T-helper 2 cell (primary cell): ENCODE data around the gene PRKCD.
A peak's percentile ranks its signal among the peaks of the same experiment; 100 is the strongest.

Experiments used
- DNase-seq, 5 experiments: peaks; one replicate each; pipeline versions ENCODE4 v3.0.0 to v3.0.0-alpha.2; 2012 to 2022

Gene PRKCD

DNA sequence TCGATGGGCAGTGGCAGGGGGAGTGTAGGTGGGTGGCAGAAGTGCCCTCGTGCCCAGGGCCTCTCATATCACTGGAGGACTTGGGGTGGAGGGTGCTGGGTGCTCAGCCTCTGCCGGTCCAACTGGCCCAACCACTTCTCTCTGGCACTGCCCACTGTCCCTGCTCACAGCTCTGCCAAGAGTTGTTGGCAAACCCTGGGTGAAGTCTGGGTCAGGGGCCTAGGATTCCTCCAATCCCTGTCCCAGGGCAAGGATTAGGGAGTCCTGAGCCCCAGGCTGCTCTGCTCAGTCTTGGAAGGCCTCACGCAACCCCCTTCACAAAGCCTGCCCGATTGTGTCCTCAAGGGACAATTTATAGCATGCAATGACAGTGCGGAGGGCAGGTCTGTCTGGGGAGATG lies 5.2 kb upstream of the PRKCD start:
- DNase-seq: no peak

DNA sequence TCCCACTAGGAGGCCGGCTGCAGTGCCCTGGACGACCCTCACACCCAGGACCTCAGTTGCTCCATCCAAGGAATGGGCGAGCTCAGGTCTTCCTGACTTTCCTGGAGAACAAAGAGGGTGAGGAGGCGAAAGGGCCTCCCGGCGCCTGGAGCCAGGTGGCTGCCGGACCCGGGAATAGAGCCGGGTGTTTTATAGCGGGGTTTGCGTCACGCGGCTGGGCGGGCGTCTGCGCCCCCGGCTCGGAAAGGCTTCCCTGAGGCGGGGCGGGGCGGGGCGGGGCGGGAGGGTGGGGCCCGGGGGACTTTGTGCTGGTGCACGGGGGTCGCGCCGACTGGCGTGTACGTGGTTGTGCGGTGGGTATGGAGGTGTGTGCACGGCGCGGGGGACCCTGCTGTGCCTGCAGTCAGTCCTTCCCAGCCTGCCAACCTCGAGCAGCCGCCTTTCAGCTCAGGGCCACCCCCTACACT lies 4.6 kb upstream of the PRKCD start:
- no peak for DNase-seq

DNA sequence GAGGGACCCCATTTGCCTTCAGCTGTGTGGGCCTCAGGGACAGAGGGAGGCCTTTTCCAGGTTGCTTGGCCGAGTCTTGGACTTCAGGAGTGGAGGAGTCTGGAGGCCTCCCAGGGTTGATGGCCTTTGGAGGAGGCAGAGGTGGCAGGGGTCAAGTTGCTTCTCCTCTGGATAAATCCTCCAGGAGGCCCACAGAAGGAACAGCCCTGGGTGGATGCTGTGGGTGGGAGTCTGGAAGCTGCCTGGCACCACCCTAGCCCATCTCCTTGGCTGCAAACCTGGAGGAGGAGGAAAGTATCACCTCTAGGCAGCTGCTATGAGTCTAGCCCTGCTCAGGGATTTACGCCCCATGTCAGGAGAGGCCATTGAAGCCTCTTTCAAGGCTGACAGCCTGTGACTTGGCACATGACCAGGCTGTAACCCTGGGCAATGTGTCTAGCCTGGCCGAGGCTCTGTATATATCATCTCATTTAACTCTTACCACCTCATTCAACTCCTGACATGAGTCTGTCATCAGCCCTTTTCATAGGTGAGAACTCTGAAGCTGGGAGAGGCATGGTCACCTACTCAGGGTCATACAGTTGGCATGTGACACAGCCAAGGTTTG lies 2.9 kb upstream of the PRKCD start:
- DNase-seq: no peak

DNA sequence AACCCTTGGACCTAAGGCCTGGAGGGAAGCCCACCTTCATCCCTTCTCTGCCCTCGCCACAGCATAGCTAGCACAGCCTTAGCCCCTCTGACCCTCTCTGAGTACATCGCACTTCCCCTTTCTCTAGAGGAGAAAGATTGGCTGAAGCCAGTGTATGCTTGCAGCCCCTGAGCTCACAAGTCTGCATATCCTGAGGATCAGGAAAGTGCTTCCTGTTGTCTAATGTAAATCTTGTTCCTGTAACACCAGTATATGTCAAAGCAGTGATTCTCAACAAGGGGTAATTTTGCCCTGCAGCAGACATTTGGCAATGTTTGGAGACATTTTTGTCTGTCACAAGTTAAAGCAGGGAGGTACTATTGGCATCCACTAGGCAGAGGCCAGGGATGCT lies 2.2 kb upstream of the PRKCD start:
- DNase-seq: no peak

GRCh38 chr3:53159156-53160060 lies 1.6 kb upstream of the PRKCD start:
- no peak for DNase-seq

DNA sequence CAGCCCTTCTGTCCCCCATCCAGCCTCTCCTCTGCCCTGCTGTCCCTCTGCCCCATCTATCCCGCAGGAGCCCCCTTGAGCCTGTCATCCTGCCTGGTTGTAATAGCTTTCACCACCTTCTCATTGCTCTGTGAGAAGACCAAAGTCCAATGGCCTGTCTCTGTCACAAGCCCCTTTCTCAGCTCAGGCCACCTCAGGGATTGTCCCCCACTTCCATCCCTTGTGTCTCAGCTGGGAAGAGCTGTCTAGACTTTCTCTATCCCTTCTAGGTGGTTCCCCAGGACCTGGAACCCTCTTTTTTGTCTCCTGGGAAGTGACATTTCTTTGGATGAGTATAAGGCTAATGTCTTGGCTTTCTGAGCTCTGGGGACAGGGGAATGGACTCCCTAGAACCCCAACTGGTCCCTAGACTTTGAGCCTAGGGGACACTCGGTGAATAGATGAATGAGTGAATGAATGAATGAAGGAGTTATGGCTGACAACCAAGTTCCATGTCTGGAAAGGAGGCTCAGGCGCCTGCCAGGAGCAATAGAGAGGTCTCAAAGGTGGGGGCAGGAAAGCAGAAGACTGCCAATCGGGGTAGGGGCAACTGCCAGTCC lies 849 bp upstream of the PRKCD start:
- no peak for DNase-seq

DNA sequence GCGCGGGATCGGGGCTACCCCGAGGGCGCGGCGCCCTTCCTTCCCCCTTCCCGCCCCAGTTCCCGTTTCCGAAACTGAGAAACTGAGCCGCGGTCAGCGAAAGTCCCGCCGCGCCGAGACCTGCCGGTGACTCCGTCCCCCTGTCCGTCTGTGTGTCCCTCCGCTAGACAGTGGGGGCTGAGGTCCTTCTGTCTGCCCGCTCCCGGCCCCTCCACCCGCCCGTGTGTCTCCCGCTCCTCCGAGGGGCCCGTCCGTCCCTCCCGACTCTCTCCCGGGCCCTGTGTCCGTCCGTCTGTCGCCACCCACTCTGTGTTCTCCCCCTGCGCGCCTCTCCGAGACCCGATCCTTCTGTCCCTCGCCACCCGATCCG lies 426 bp downstream of the PRKCD start:
- peak in 1 of 5 experiments; percentile 9 for DNase-seq

GRCh38 chr3:53161820-53162671 lies 1.0 kb downstream of the PRKCD start:
- peak in 4 of 5 experiments; percentile 17 to 51 (median 31) for DNase-seq

- DNase-seq: peak in 4 of 5 experiments; percentile 7 to 82 (median 42)
Observed at GRCh38 chr3:53162672-53163443, 1.8 kb downstream of the PRKCD start.

GRCh38 chr3:53163444-53164387 lies 2.7 kb downstream of the PRKCD start:
- no peak for DNase-seq

- DNase-seq: no peak
Observed at GRCh38 chr3:53164911-53165310, 3.9 kb downstream of the PRKCD start.

GRCh38 chr3:53166206-53166605 lies 5.2 kb downstream of the PRKCD start:
- no peak for DNase-seq

DNA sequence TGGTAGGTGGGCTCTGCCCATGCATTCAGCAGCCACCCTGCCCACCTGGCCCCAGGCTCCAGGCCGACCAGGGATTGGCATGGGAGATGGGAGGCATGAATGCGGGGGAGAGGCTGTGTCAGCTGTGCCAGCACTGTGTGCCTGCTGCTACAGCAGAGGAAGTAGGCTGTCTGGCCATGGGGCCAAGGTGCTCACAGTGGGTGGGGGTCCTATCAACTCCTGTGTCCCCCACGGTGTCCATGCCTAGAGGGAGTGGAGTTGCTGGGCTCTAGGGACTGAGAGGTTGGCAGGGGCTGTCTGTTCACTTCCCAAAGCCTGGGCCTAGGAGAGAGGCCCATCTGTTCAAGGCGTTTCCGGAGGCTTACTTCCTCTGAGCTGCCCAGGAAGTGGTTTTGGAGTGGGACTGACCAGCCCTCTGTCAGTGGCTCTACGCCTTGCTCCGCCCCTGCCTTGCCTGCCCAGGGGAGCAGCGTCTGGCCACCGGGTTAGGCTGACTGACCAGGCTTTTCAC lies 5.8 kb downstream of the PRKCD start:
- DNase-seq: no peak

- no peak for DNase-seq
Observed at GRCh38 chr3:53167418-53168174, 6.6 kb downstream of the PRKCD start.

GRCh38 chr3:53168175-53168923 lies 7.3 kb downstream of the PRKCD start:
- no peak for DNase-seq

DNA sequence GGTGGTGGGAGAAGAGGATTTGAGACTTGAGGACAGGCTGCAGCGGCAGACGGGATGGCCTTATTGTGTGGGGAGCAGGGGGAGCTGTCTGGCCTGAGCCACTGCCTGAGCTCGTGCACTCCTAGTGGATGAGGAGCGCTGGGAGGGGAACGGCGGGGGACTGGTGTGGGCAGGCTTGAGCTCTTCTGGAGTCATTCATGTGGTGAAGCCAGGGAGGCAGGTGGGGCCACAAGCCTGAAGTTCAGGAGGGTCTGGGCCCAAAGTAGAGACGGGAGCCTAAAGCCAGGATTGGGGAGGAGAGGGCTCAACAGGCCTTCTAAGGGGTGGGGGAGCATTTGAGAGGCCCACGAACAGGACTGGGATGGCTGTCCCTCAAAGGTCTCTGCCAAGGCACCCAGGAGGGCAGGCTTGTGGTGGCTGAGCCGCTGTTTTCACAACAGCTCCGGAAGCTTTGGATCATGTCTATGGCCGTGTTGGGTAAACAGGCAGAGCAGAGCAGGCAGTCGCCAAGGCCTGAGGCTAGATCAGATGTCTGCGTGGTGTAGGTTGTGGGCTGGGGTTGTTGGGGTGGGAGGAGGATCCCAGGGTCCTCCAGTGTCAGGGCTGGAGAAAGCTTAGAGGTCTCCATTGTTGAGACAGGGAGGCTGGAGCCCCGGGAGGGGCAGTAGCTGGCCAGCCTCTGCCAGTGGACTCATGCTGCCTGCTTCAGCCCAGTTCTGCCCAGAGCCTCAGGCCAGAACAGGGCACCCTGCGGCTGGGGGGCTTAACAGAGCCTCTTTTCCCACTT lies 8.2 kb downstream of the PRKCD start:
- peak in 1 of 5 experiments; percentile 11 for DNase-seq

DNA sequence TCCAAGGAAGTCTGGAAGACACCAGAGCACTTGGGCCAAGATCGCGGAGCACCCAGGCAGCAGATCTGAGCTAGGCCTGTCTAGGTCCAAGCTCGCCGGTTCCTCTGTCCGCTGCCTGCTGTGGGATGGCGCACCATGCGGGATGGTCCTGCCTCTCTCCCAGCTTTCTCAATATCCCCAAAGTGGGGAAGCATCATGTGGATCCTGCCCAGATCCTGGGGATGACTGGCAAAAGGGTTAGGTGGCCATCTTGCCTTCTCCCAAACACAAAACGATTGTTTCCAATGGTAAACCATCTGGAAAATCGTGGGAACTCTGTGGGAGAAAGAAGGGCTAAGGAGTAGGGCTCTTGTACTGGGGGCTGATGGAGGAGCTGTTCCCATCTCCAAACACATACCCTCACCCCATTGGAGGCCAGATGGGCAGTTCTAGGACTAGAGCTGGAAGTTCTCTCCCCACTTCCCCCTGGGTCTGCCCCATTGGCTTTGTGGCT lies 8.9 kb downstream of the PRKCD start:
- no peak for DNase-seq
